IPS-NIHi11 (cell line): Measurements from ENCODE around the gene RAP1A.
A peak's percentile ranks its signal among the peaks of the same experiment; 100 is the strongest.

ENCODE experiments used
- DNase-seq: peaks from one replicate; pipeline ENCODE4 v3.0.0; 2012; ENCODE audit warnings: mixed read lengths, low spot score

RAP1A gene

GRCh38 chr1:111720274-111720976 lies 100.8 kb downstream of the RAP1A start:
- no peak for DNase-seq

GRCh38 chr1:111720977-111721786 lies 101.6 kb downstream of the RAP1A start:
- no peak for DNase-seq

GRCh38 chr1:111723091-111723806 lies 103.7 kb downstream of the RAP1A start:
- DNase-seq, result no peak

- DNase-seq, result no peak
Observed at GRCh38 chr1:111723871-111724270, 104.3 kb downstream of the RAP1A start.

GRCh38 chr1:111725192-111725591 lies 105.6 kb downstream of the RAP1A start:
- DNase-seq, result peak; percentile 44

GRCh38 chr1:111727056-111727455 lies 107.5 kb downstream of the RAP1A start:
- no peak for DNase-seq

- no peak for DNase-seq
Observed at GRCh38 chr1:111729271-111729921, 109.8 kb downstream of the RAP1A start.

- DNase-seq, result no peak
Observed at GRCh38 chr1:111729946-111730681, 110.5 kb downstream of the RAP1A start.

- DNase-seq, result no peak
Observed at GRCh38 chr1:111730706-111731105, 111.1 kb downstream of the RAP1A start.

GRCh38 chr1:111731956-111732355 lies 112.4 kb downstream of the RAP1A start:
- DNase-seq, result no peak

GRCh38 chr1:111732718-111733117 lies 113.1 kb downstream of the RAP1A start:
- DNase-seq, result no peak

GRCh38 chr1:111733183-111733991 lies 113.8 kb downstream of the RAP1A start:
- no peak for DNase-seq

- no peak for DNase-seq
Observed at GRCh38 chr1:111733992-111734341, 114.4 kb downstream of the RAP1A start.

- DNase-seq, result no peak
Observed at GRCh38 chr1:111734426-111734825, 114.8 kb downstream of the RAP1A start.

GRCh38 chr1:111734856-111735255 lies 115.3 kb downstream of the RAP1A start:
- no peak for DNase-seq

GRCh38 chr1:111735321-111735720 lies 115.7 kb downstream of the RAP1A start:
- no peak for DNase-seq

GRCh38 chr1:111735858-111736544 lies 116.4 kb downstream of the RAP1A start:
- peak; percentile 25 for DNase-seq

GRCh38 chr1:111736548-111737215 lies 117.1 kb downstream of the RAP1A start:
- DNase-seq, result no peak
